GM12878 (cell line): ENCODE measurements around the gene HMHB1. TPM values are rescaled to one million over a fixed set of nuclear protein-coding genes. Genes with fewer than 3 reads are reported as not detected.

ENCODE experiments used
- DPF2 ChIP-seq: fragments of 450-650 bp; IDR thresholded peaks from 2 replicates; pipeline ENCODE4 v1.6.1; 2017; ENCODE audit warnings: mild to moderate bottlenecking
- FOXM1 ChIP-seq: IDR thresholded peaks from 2 replicates; pipeline ENCODE4 v1.6.1; 2012; ENCODE audit warnings: low read depth, mild to moderate bottlenecking, inconsistent platforms, low read length, moderate library complexity
- GABPA ChIP-seq: IDR thresholded peaks from 2 replicates; pipeline ENCODE4 v1.6.1; 2014; ENCODE audit warnings: antibody characterized with exemption, low read depth, mild to moderate bottlenecking, inconsistent platforms
- MEF2B ChIP-seq: fragments of 450-650 bp; IDR thresholded peaks from 2 replicates; pipeline ENCODE4 v1.6.1; 2018; ENCODE audit warnings: mild to moderate bottlenecking, moderate library complexity; ENCODE audit not compliant: partially characterized antibody, poor library complexity, severe bottlenecking
- TCF3 ChIP-seq: IDR thresholded peaks from 2 replicates; pipeline ENCODE4 v1.6.1; 2012; ENCODE audit warnings: low read depth, mild to moderate bottlenecking, low read length, borderline replicate concordance; ENCODE audit not compliant: insufficient read depth
- YY1 ChIP-seq: IDR thresholded peaks from 2 replicates; pipeline ENCODE4 v1.6.1; 2011; ENCODE audit warnings: low read depth, mild to moderate bottlenecking, low read length
- ZBED1 ChIP-seq: IDR thresholded peaks from 2 replicates; pipeline ENCODE4 v1.6.1; 2016; ENCODE audit warnings: borderline replicate concordance
- polyA plus RNA-seq, 11 experiments: library from polyadenylated mRNA; depleted of rRNA in 4 of 11; unstranded in 6 of 11; stranded (reverse) in 5 of 11; fragments of >200 nt; fragmentation: Nextera tagmentation in 4 of 11; fragmentation: Illumina TruSeq in 1 of 11; extraction: Ambion mirVana in 4 of 11; extraction: Trizol in 1 of 11; gene quantifications; 1 replicate in 1 of 11; 2 replicates in 10 of 11; pipeline versions ENCODE4 v1.2.1 to v1.2.3, GENCODE V29; 2011 to 2016; ENCODE audit warnings: inconsistent platforms in 2 of 11, missing spikeins in 2 of 11, low read depth in 1 of 11
- total RNA-seq, 4 experiments: library from RNA; depleted of rRNA in 3 of 4; stranded (reverse); fragments of >200 nt in 3 of 4; fragmentation: Illumina TruSeq in 1 of 4; extraction: Trizol in 1 of 4; gene quantifications; 2 replicates each; pipeline versions ENCODE4 v1.2.1 to v1.2.3, GENCODE V29; 2013 to 2021
- TF ChIP-seq, protein P1 (sequence below): IDR thresholded peaks from 2 replicates; pipeline ENCODE4 v1.6.1; 2012; ENCODE audit warnings: mild to moderate bottlenecking, low read depth, low read length
- TF ChIP-seq, protein P2 (sequence below): fragments of 450-650 bp; IDR thresholded peaks from 2 replicates; pipeline ENCODE4 v1.6.1; 2017; ENCODE audit warnings: mild to moderate bottlenecking, low read depth, inconsistent platforms; ENCODE audit not compliant: poor library complexity, severe bottlenecking

The HMHB1 gene
- total and polyA plus RNA-seq, 10 of the 15 experiments (the other 5 are each of a cell fraction or from before 2014, with no cell fraction given) = 0.45 to 20.3 (median 4.6) TPM

DNA sequence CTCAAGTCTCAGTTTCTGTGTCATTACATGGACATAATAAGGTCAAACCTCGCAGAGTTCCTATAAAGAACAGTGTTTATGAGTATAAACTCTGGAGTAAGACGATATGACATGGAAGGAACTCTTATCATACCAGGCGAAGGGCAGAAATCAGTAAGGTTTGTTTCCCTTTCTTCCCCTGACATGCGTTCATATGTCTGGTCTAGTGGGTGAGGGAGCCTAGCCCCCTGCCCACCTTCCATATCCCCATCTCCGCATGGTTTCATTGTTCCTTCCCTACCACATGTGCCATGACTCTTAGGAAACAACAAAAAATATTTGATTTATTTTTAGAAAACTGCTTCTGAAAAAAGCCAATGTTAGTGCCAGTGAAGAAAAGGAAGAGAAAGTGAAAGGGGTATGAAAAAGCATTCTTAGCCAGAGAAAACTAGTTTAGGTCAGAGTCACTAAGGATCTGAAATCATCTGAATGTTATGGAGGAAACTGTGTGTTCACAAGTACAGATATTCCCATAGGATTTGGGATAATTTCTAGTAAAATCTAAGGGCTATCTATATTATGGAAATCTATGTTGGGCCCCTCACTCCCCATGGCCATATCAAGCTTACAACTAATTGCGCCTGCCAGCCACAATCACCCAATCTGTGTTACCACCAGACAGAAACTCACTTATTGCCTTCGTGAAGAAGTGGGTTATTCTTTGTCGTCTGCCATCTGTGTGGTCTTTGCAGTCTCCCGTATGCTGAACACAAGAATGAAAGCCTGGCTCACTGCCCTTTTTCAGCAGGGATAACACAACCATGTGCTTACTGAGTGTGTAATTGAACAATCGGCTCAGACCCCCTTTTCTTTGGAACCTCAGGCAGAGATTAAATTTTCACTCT, 19.9 kb upstream of the HMHB1 start (continued):
- TF ChIP-seq, protein P1, sequence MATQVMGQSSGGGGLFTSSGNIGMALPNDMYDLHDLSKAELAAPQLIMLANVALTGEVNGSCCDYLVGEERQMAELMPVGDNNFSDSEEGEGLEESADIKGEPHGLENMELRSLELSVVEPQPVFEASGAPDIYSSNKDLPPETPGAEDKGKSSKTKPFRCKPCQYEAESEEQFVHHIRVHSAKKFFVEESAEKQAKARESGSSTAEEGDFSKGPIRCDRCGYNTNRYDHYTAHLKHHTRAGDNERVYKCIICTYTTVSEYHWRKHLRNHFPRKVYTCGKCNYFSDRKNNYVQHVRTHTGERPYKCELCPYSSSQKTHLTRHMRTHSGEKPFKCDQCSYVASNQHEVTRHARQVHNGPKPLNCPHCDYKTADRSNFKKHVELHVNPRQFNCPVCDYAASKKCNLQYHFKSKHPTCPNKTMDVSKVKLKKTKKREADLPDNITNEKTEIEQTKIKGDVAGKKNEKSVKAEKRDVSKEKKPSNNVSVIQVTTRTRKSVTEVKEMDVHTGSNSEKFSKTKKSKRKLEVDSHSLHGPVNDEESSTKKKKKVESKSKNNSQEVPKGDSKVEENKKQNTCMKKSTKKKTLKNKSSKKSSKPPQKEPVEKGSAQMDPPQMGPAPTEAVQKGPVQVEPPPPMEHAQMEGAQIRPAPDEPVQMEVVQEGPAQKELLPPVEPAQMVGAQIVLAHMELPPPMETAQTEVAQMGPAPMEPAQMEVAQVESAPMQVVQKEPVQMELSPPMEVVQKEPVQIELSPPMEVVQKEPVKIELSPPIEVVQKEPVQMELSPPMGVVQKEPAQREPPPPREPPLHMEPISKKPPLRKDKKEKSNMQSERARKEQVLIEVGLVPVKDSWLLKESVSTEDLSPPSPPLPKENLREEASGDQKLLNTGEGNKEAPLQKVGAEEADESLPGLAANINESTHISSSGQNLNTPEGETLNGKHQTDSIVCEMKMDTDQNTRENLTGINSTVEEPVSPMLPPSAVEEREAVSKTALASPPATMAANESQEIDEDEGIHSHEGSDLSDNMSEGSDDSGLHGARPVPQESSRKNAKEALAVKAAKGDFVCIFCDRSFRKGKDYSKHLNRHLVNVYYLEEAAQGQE = no peak
- TF ChIP-seq, protein P2, sequence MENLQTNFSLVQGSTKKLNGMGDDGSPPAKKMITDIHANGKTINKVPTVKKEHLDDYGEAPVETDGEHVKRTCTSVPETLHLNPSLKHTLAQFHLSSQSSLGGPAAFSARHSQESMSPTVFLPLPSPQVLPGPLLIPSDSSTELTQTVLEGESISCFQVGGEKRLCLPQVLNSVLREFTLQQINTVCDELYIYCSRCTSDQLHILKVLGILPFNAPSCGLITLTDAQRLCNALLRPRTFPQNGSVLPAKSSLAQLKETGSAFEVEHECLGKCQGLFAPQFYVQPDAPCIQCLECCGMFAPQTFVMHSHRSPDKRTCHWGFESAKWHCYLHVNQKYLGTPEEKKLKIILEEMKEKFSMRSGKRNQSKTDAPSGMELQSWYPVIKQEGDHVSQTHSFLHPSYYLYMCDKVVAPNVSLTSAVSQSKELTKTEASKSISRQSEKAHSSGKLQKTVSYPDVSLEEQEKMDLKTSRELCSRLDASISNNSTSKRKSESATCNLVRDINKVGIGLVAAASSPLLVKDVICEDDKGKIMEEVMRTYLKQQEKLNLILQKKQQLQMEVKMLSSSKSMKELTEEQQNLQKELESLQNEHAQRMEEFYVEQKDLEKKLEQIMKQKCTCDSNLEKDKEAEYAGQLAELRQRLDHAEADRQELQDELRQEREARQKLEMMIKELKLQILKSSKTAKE = peak; percentile 19
- TF ChIP-seq FOXM1 (0 out of 2 replicates have a peak, but pooled peaks have one; percentile 19), GABPA (no peak), DPF2 (0 out of 2 replicates have a peak, but pooled peaks have one; percentile 21), MEF2B (peak; percentile 56), TCF3 (no peak), YY1 (no peak), ZBED1 (no peak)
